Caco-2 (cell line): ENCODE data around the gene NARF. TPM values are rescaled to one million over a fixed set of nuclear protein-coding genes. Genes with fewer than 3 reads are reported as not detected.
"Not testable (repeated sequence)": the region's sequence is repeated elsewhere in the genome, so short reads cannot be mapped to it uniquely, and the experiment has no call there.

Experiments
- BruUV-seq: library from RNA; stranded (reverse); fragments of 400-500 nt; replicated peaks from 2 replicates; lab custom pipeline; 2021; lab: Mats Ljungman, UMichigan
- CTCF ChIA-PET: fragments of 300-600 bp; sonication (Branson Sonifier 250); formaldehyde crosslinking; loops from one replicate; lab custom pipeline; 2022; ENCODE audit warnings: antibody characterized with exemption; lab: Charles Lee
- POLR2A ChIA-PET: fragments of 300-600 bp; sonication (Branson Sonifier 250); formaldehyde crosslinking; loops from one replicate; lab custom pipeline; 2022; ENCODE audit warnings: antibody characterized with exemption; lab: Charles Lee
- DNase-seq, 2 experiments: peaks; one replicate each; pipeline versions ENCODE4 v3.0.0 to v3.0.0-alpha.2; 2020 to 2022
- H3K27me3 ChIP-seq: replicated peaks from 2 replicates; pipeline ENCODE4 v1.6.0; 2011; ENCODE audit warnings: low read length; ENCODE audit not compliant: control insufficient read depth, insufficient read depth
- H3K36me3 ChIP-seq: 2 replicates; pipeline ENCODE4 v1.5.1; 2011; ENCODE audit warnings: low read length; ENCODE audit not compliant: control insufficient read depth, insufficient read depth
- H3K4me1 ChIP-seq: fragments of 250-450 bp; sonication (Bioruptor Pico); 2 replicates; pipeline ENCODE4 v1.5.1; 2020; ENCODE audit warnings: mild to moderate bottlenecking
- H3K4me3 ChIP-seq: 2 replicates; pipeline ENCODE4 v1.5.1; 2011; ENCODE audit warnings: low read depth, mild to moderate bottlenecking, control low read depth, low read length
- H3K9me3 ChIP-seq: fragments of 250-450 bp; sonication (Bioruptor Pico); 2 replicates; pipeline ENCODE4 v1.5.1; 2020; ENCODE audit warnings: mild to moderate bottlenecking, moderate library complexity
- H3K27ac Mint-ChIP-seq: one replicate; pipeline ENCODE4 v1.8.0; 2022; ENCODE audit warnings: mixed read lengths; ENCODE audit not compliant: unreplicated experiment
- H3K27me3 Mint-ChIP-seq: one replicate; pipeline ENCODE4 v1.8.0; 2022; ENCODE audit warnings: mixed read lengths; ENCODE audit not compliant: insufficient read depth, unreplicated experiment
- H3K36me3 Mint-ChIP-seq: one replicate; pipeline ENCODE4 v1.8.0; 2022; ENCODE audit warnings: mild to moderate bottlenecking, mixed read lengths; ENCODE audit not compliant: insufficient read depth, unreplicated experiment
- H3K4me1 Mint-ChIP-seq: one replicate; pipeline ENCODE4 v1.8.0; 2022; ENCODE audit warnings: low read depth, mixed read lengths; ENCODE audit not compliant: unreplicated experiment
- H3K4me3 Mint-ChIP-seq: one replicate; pipeline ENCODE4 v1.8.0; 2022; ENCODE audit warnings: mild to moderate bottlenecking, moderate library complexity, mixed read lengths; ENCODE audit not compliant: unreplicated experiment
- H3K9me3 Mint-ChIP-seq: one replicate; pipeline ENCODE4 v1.8.0; 2022; ENCODE audit warnings: mixed read lengths; ENCODE audit not compliant: unreplicated experiment
- CTCF ChIP-seq, 2 experiments: fragments of 200-600 bp in 1 of 2; IDR thresholded peaks; 1 replicate in 1 of 2; 2 replicates in 1 of 2; pipeline versions ENCODE4 v1.5.1 to v1.8.0; 2011 to 2022; ENCODE audit warnings: antibody characterized with exemption in 1 of 2, control low read depth in 1 of 2, inconsistent platforms in 1 of 2, low read depth in 1 of 2, low read length in 1 of 2, mild to moderate bottlenecking in 1 of 2, moderate library complexity in 1 of 2; ENCODE audit not compliant: insufficient read depth in 1 of 2, severe bottlenecking in 1 of 2, unreplicated experiment in 1 of 2
- intact Hi-C: fragments of 100-400 bp; cut with micrococcal nuclease; formaldehyde crosslinking; loops from one replicate; pipeline ENCODE4 v1.10.0; 2022; ENCODE audit not compliant: unreplicated experiment
- total RNA-seq: library from RNA; stranded (reverse); gene quantifications from 2 replicates; pipeline ENCODE4 v1.2.3, GENCODE V29; 2022

Gene NARF
- total RNA-seq, 1 experiment from 2014 or later = 62.1 TPM

- POLR2A ChIA-PET = interaction anchor here (0.6 to 1.4 kb wide), 2 partner anchors 8 to 18 kb away, joined by 5 read pairs; no protein-coding TSS in a partner anchor
- no TSS peak for BruUV-seq
- TF ChIP-seq CTCF (IDR thresholded peaks at IDR 0.05; ENCODE audit: insufficient read depth in 1 of 2, low read depth in 1 of 2, low read length in 1 of 2, severe bottlenecking in 1 of 2, unreplicated experiment in 1 of 2) = no peak
- no peak overlapping the region for H3K4me3 Mint-ChIP-seq
- intact Hi-C loops = no loop called here
- no peaks in the 10 kb centered on the region for H3K4me1 ChIP-seq
- no peaks in the 10 kb centered on the region for H3K36me3 Mint-ChIP-seq
- H3K9me3 Mint-ChIP-seq = no peaks in the 10 kb centered on the region
- CTCF ChIA-PET = no interaction called here
- no peaks in the 10 kb centered on the region for H3K36me3 ChIP-seq
- H3K27me3 ChIP-seq = no peaks in the 10 kb centered on the region
- DNase-seq = no peak
- no peaks in the 10 kb centered on the region for H3K27me3 Mint-ChIP-seq
- H3K9me3 ChIP-seq = no peaks in the 10 kb centered on the region
- H3K27ac Mint-ChIP-seq = no peak overlapping the region
- no peaks in the 10 kb centered on the region for H3K4me1 Mint-ChIP-seq
- no peak overlapping the region for H3K4me3 ChIP-seq
These were observed 45.3 kb downstream of the NARF start for GRCh38 chr17:82503728-82504308.

- no peak overlapping the region for H3K27ac Mint-ChIP-seq
- intact Hi-C loops = no loop called here
- no peaks in the 10 kb centered on the region for H3K4me1 Mint-ChIP-seq
- DNase-seq = no peak
- no peaks in the 10 kb centered on the region for H3K9me3 Mint-ChIP-seq
- Histone ChIP-seq H3K4me1 (no peaks in the 10 kb centered on the region), H3K4me3 (no peak overlapping the region), H3K36me3 (no peaks in the 10 kb centered on the region), H3K27me3 (no peaks in the 10 kb centered on the region), H3K9me3 (no peaks in the 10 kb centered on the region)
- no peaks in the 10 kb centered on the region for H3K36me3 Mint-ChIP-seq
- POLR2A ChIA-PET = no interaction called here
- no peak overlapping the region for H3K4me3 Mint-ChIP-seq
- BruUV-seq = no TSS peak
- H3K27me3 Mint-ChIP-seq = no peaks in the 10 kb centered on the region
- TF ChIP-seq CTCF (IDR thresholded peaks at IDR 0.05; ENCODE audit: insufficient read depth in 1 of 2, low read depth in 1 of 2, low read length in 1 of 2, severe bottlenecking in 1 of 2, unreplicated experiment in 1 of 2) = no peak
- CTCF ChIA-PET = interaction anchor here (0.6 kb wide), 2 partner anchors 56 to 155 kb away, joined by 3 to 8 read pairs; no protein-coding TSS in a partner anchor
These were observed 46.8 kb downstream of the NARF start for GRCh38 chr17:82505296-82505695.

GRCh38 chr17:82506402-82506801 lies 47.9 kb downstream of the NARF start:
- H3K9me3 ChIP-seq, BruUV-seq, POLR2A ChIA-PET, CTCF ChIA-PET, H3K27me3 ChIP-seq, DNase-seq, H3K27ac Mint-ChIP-seq, H3K36me3 Mint-ChIP-seq, intact Hi-C loops, H3K27me3 Mint-ChIP-seq, H3K4me1 Mint-ChIP-seq, H3K4me3 ChIP-seq, H3K36me3 ChIP-seq, H3K9me3 Mint-ChIP-seq, H3K4me1 ChIP-seq, H3K4me3 Mint-ChIP-seq: not testable (repeated sequence)
